Fibroblast of the conjunctiva (primary cell): ENCODE results near the gene INAFM2.

ENCODE experiments used
- DNase-seq: peaks from one replicate; pipeline ENCODE4 v3.0.0-alpha.2; 2010; ENCODE audit warnings: low read depth

INAFM2 gene

GRCh38 chr15:40344631-40345120 is 21.2 kb downstream of the INAFM2 start:
- DNase-seq = peak; percentile 43

GRCh38 chr15:40345225-40345866 is 21.9 kb downstream of the INAFM2 start:
- DNase-seq = no peak

- DNase-seq = no peak
Measured at GRCh38 chr15:40345867-40346578, 22.5 kb downstream of the INAFM2 start.

GRCh38 chr15:40346579-40347558 is 23.4 kb downstream of the INAFM2 start:
- DNase-seq = no peak

- no peak for DNase-seq
Measured at GRCh38 chr15:40347559-40348473, 24.3 kb downstream of the INAFM2 start.

GRCh38 chr15:40348474-40348870 is 25.0 kb downstream of the INAFM2 start:
- DNase-seq = no peak

- no peak for DNase-seq
Measured at GRCh38 chr15:40349163-40349562, 25.7 kb downstream of the INAFM2 start.

GRCh38 chr15:40352281-40352901 is 28.9 kb downstream of the INAFM2 start:
- no peak for DNase-seq

- no peak for DNase-seq
Measured at GRCh38 chr15:40353697-40354096, 30.2 kb downstream of the INAFM2 start.

GRCh38 chr15:40354408-40355171 is 31.1 kb downstream of the INAFM2 start:
- DNase-seq = no peak

GRCh38 chr15:40355976-40356585 is 32.6 kb downstream of the INAFM2 start:
- no peak for DNase-seq

- no peak for DNase-seq
Measured at GRCh38 chr15:40357246-40357645, 33.8 kb downstream of the INAFM2 start.

GRCh38 chr15:40357723-40358470 is 34.4 kb downstream of the INAFM2 start, which contains the start of gene DISP2:
TSS of gene DISP2 (plus strand) at chr15:40358219. CDS start at chr15:40358322, 103 bp downstream.
- DNase-seq = peak; percentile 44

- DNase-seq = no peak
Measured at GRCh38 chr15:40358471-40359353, 35.2 kb downstream of the INAFM2 start.

- DNase-seq = no peak
Measured at GRCh38 chr15:40360015-40360414, 36.5 kb downstream of the INAFM2 start.

- no peak for DNase-seq
Measured at GRCh38 chr15:40361640-40362039, 38.1 kb downstream of the INAFM2 start.

GRCh38 chr15:40363611-40364010 is 40.1 kb downstream of the INAFM2 start:
- DNase-seq = no peak

- no peak for DNase-seq
Measured at GRCh38 chr15:40364251-40364650, 40.8 kb downstream of the INAFM2 start.
